Heart right ventricle (tissue), 16 donors: ENCODE measurements around the gene ILK. TPM values are rescaled to one million over a fixed set of nuclear protein-coding genes. Genes with fewer than 3 reads are reported as not detected.

Experiments
- ATAC-seq, 8 donors: fragments of 200-7000 bp; cut with Tn5 transposase; one replicate each; pipeline ENCODE4 v1.9.1; 2020; ENCODE audit warnings: mild to moderate bottlenecking in 8 of 8, moderate library complexity in 8 of 8, moderate number of reproducible peaks in 1 of 8
- DNase-seq, 2 donors: peaks; one replicate each; pipeline ENCODE4 v3.0.0-alpha.2; 2020
- H3K27ac ChIP-seq, 10 donors: fragments of 200-600 bp; sonication (generic) in 2 of 10; one replicate each; pipeline versions ENCODE4 v1.5.0 to v1.8.0; 2020 to 2022; ENCODE audit warnings: mild to moderate bottlenecking in 3 of 10
- H3K27me3 ChIP-seq, 7 donors: fragments of 200-600 bp; one replicate each; pipeline ENCODE4 v1.8.0; 2021 to 2022; ENCODE audit warnings: mild to moderate bottlenecking in 2 of 7
- H3K36me3 ChIP-seq, 9 donors: fragments of 200-600 bp; sonication (generic) in 1 of 9; one replicate each; pipeline versions ENCODE4 v1.5.0 to v1.8.0; 2020 to 2022; ENCODE audit warnings: mild to moderate bottlenecking in 2 of 9
- H3K4me1 ChIP-seq, 9 donors: fragments of 200-600 bp; sonication (generic) in 1 of 9; one replicate each; pipeline versions ENCODE4 v1.5.0 to v1.8.0; 2020 to 2022; ENCODE audit warnings: mild to moderate bottlenecking in 4 of 9
- H3K4me3 ChIP-seq, 10 donors: fragments of 200-600 bp; sonication (generic) in 2 of 10; one replicate each; pipeline versions ENCODE4 v1.5.0 to v1.8.0; 2020 to 2022; ENCODE audit warnings: mild to moderate bottlenecking in 7 of 10, moderate library complexity in 2 of 10
- H3K9me3 ChIP-seq, 11 donors: fragments of 200-600 bp in 10 of 11; sonication (generic) in 2 of 11; one replicate each; pipeline versions ENCODE4 v1.5.0 to v1.8.0; 2013 to 2022; ENCODE audit warnings: mild to moderate bottlenecking in 2 of 11, control low read depth in 1 of 11, moderate library complexity in 1 of 11
- CTCF ChIP-seq, 9 donors: fragments of 200-600 bp; sonication (generic) in 2 of 9; IDR thresholded peaks; one replicate each; pipeline versions ENCODE4 v1.5.0 to v1.8.0; 2021 to 2022; ENCODE audit warnings: antibody characterized with exemption in 9 of 9, mild to moderate bottlenecking in 5 of 9, moderate library complexity in 1 of 9
- WGBS, 2 donors: extraction: QIAGEN DNeasy Blood & Tissue Kit; methylation state at CpG; one replicate each; pipeline ENCODE4 v1.1.7; 2013; ENCODE audit warnings: inconsistent platforms in 1 of 2; 5-methylcytosine and 5-hydroxymethylcytosine counted together
- intact Hi-C, 10 donors: fragments of 100-400 bp; cut with DNase I; formaldehyde crosslinking; loops; one replicate each; pipeline versions ENCODE4 v1.11.1 to v1.14.2; 2022
- polyA plus RNA-seq, 2 donors: library from polyadenylated mRNA; stranded (reverse); fragments of 200-250 nt; gene quantifications; one replicate each; pipeline ENCODE4 v1.2.3, GENCODE V29; 2013
- total RNA-seq, 10 donors: library from RNA; stranded (reverse); fragmentation: NEBNext Ultra II Directional in 3 of 10; extraction: Animal tissue kit (Norgen Biotek cat#: 25700) in 3 of 10; gene quantifications; one replicate each; pipeline versions ENCODE4 v1.2.1 to v1.2.4, GENCODE V29; 2021 to 2023
- donor health status: Arrhythmogenic right ventricular cardiomyopathy.
- donor health status: ischemic (EF 13 %, LVEDD 7.1; RV severe dilation, severe dysfunction).
- donor health status: healthy with polysubstance abuse.
- donor health status: DM: no; HTN: yes; CAD: no.
- donor health status: DM: no; HTN: no; CAD: no.
- donor health status: ischemic (EF 25% LVEDD 6.9; RV normal size, moderate dysfunction).
- donor health status: ischemic (EF 25% LVEDD 5.7; RV mildly dilated, moderate dysfunction).
- donor health status: healthy.
- donor health status: DM: yes; HTN: yes; CAD: no.
- donor health status: Ischemic cardiomyopathy.
- donor health status: ischemic (EF 35%, LVEDD 5.7; RV mildly dilated, moderate dysfunction).
- donor health status: nonischemic (EF 11% LVEDD 7.7; RV severe dilation, severe dysfunction).
- donor health status: DM: yes; HTN: yes; CAD: no.
- donor health status: PGD.
- donor health status: ischemic (EF 29% LVEDD 5.4; RV normal size, mild dysfunction).
- donor health status: nonischemic (EF 23%, LVEDD 6.1; RV moderate dilation, normal function).

The ILK gene
- total and polyA plus RNA-seq, 12 donors: 150 to 247 (median 214) TPM

GRCh38 chr11:6566704-6567370 is 36.7 kb upstream of the ILK start:
- Histone ChIP-seq H3K36me3 (peaks cover 0 to 12% (median 0%) of the 10 kb centered on the region in 9 donors), H3K27ac (peak overlapping the region in 2 of 10 donors; percentile 2), H3K4me1 (peaks cover 0 to 27% (median 11%) of the 10 kb centered on the region in 9 donors), H3K27me3 (no peaks in the 10 kb centered on the region), H3K4me3 (no peak overlapping the region), H3K9me3 (no peaks in the 10 kb centered on the region)
- DNase-seq: no peak
- WGBS, 2 donors: 64 to 71% methylated on average over 13 of the region's 13 CpGs
- TF ChIP-seq CTCF (IDR thresholded peaks at IDR 0.05): no peak
- intact Hi-C loops: no loop called here
- peak; percentile 18 to 63 (median 30) for ATAC-seq

GRCh38 chr11:6567371-6567745 is 36.2 kb upstream of the ILK start:
- DNase-seq (no peak), ATAC-seq (peak; percentile 11 to 53 (median 25))
- Histone ChIP-seq H3K36me3 (peaks cover 0 to 12% (median 0%) of the 10 kb centered on the region in 9 donors), H3K9me3 (no peaks in the 10 kb centered on the region), H3K4me1 (peaks cover 0 to 27% (median 11%) of the 10 kb centered on the region in 9 donors), H3K27me3 (no peaks in the 10 kb centered on the region), H3K4me3 (no peak overlapping the region), H3K27ac (peak overlapping the region in 2 of 10 donors; percentile 2)
- no peak for TF ChIP-seq CTCF (IDR thresholded peaks at IDR 0.05)
- 61 to 74% methylated on average over 7 of the region's 7 CpGs for WGBS, 2 donors
- intact Hi-C loops: no loop called here

GRCh38 chr11:6568191-6568918 is 35.2 kb upstream of the ILK start:
- Histone ChIP-seq H3K4me1 (peaks cover 0 to 27% (median 11%) of the 10 kb centered on the region in 9 donors), H3K27ac (no peak overlapping the region), H3K9me3 (no peaks in the 10 kb centered on the region), H3K27me3 (no peaks in the 10 kb centered on the region), H3K36me3 (peaks cover 0 to 12% (median 0%) of the 10 kb centered on the region in 9 donors), H3K4me3 (no peak overlapping the region)
- WGBS, 2 donors: 51 to 63% methylated on average over 4 of the region's 4 CpGs
- ATAC-seq (peak; percentile 33 to 69 (median 57)), DNase-seq (peak in 1 of 2 donors; percentile 66)
- no peak for TF ChIP-seq CTCF (IDR thresholded peaks at IDR 0.05)
- intact Hi-C loops: no loop called here

- no peak for TF ChIP-seq CTCF (IDR thresholded peaks at IDR 0.05)
- H3K27ac ChIP-seq: no peak overlapping the region
- H3K4me1 ChIP-seq: peaks cover 0 to 27% (median 11%) of the 10 kb centered on the region in 9 donors
- no peak overlapping the region for H3K4me3 ChIP-seq
- H3K36me3 ChIP-seq: peaks cover 0 to 8% (median 0%) of the 10 kb centered on the region in 9 donors
- 88% methylated on average over 5 of the region's 5 CpGs for WGBS, 2 donors
- intact Hi-C loops: no loop called here
- no peaks in the 10 kb centered on the region for H3K9me3 ChIP-seq
- no peak for ATAC-seq
- no peaks in the 10 kb centered on the region for H3K27me3 ChIP-seq
- DNase-seq: no peak
Measured at GRCh38 chr11:6569706-6570105, 33.9 kb upstream of the ILK start.
